Daoy (cell line): ENCODE data around the gene GPC5. TPM values are rescaled to one million over a fixed set of nuclear protein-coding genes. Genes with fewer than 3 reads are reported as not detected.
"Not testable (repeated sequence)": the region's sequence is repeated elsewhere in the genome, so short reads cannot be mapped to it uniquely, and the experiment has no call there.

Experiments
- DNase-seq: peaks from one replicate; pipeline ENCODE4 v3.0.0-alpha.2; 2015; ENCODE audit warnings: low read depth
- total RNA-seq: library from RNA; depleted of rRNA; stranded (reverse); fragments of >200 nt; shearing (Covaris generic); gene quantifications from 2 replicates; pipeline ENCODE4 v1.2.3, GENCODE V29; 2014

Gene GPC5
- total RNA-seq, 1 experiment from 2014 or later: 0.06 TPM

GRCh38 chr13:92461402-92461801 lies 1063.0 kb downstream of the GPC5 start:
- DNase-seq: no peak

GRCh38 chr13:92461831-92462230 lies 1063.4 kb downstream of the GPC5 start:
- DNase-seq: no peak

GRCh38 chr13:92463134-92463533 lies 1064.7 kb downstream of the GPC5 start:
- DNase-seq: no peak

- DNase-seq: no peak
These were observed 1075.5 kb downstream of the GPC5 start for GRCh38 chr13:92473765-92474475.

GRCh38 chr13:92480387-92480786 lies 1082.0 kb downstream of the GPC5 start:
- DNase-seq: no peak

GRCh38 chr13:92482790-92483189 lies 1084.4 kb downstream of the GPC5 start:
- DNase-seq: not testable (repeated sequence)

GRCh38 chr13:92483894-92484293 lies 1085.5 kb downstream of the GPC5 start:
- DNase-seq: no peak

GRCh38 chr13:92487238-92487637 lies 1088.8 kb downstream of the GPC5 start:
- DNase-seq: no peak

GRCh38 chr13:92488249-92488852 lies 1089.9 kb downstream of the GPC5 start:
- no peak for DNase-seq

GRCh38 chr13:92491839-92492238 lies 1093.4 kb downstream of the GPC5 start:
- no peak for DNase-seq

- DNase-seq: no peak
These were observed 1096.5 kb downstream of the GPC5 start for GRCh38 chr13:92494915-92495314.

- DNase-seq: no peak
These were observed 1101.8 kb downstream of the GPC5 start for GRCh38 chr13:92500192-92500591.

GRCh38 chr13:92510416-92510815 lies 1112.0 kb downstream of the GPC5 start:
- DNase-seq: no peak

- no peak for DNase-seq
These were observed 1114.4 kb downstream of the GPC5 start for GRCh38 chr13:92512852-92513251.

- no peak for DNase-seq
These were observed 1115.3 kb downstream of the GPC5 start for GRCh38 chr13:92513672-92514071.

- DNase-seq: no peak
These were observed 1116.2 kb downstream of the GPC5 start for GRCh38 chr13:92514420-92515125.

GRCh38 chr13:92516878-92517277 lies 1118.5 kb downstream of the GPC5 start:
- DNase-seq: not testable (repeated sequence)

GRCh38 chr13:92518622-92519021 lies 1120.2 kb downstream of the GPC5 start:
- DNase-seq: not testable (repeated sequence)

GRCh38 chr13:92530364-92530763 lies 1131.9 kb downstream of the GPC5 start:
- DNase-seq: no peak

GRCh38 chr13:92535222-92536006 lies 1137.0 kb downstream of the GPC5 start:
- DNase-seq: no peak

- DNase-seq: no peak
These were observed 1139.0 kb downstream of the GPC5 start for GRCh38 chr13:92537471-92537870.

- no peak for DNase-seq
These were observed 1139.7 kb downstream of the GPC5 start for GRCh38 chr13:92538164-92538563.
